ENCODE results near the gene SOX1. TPM values are rescaled to one million over a fixed set of nuclear protein-coding genes. Genes with fewer than 3 reads are reported as not detected.

SOX1 gene
- total RNA-seq, 1 donor, result not detected

DNA sequence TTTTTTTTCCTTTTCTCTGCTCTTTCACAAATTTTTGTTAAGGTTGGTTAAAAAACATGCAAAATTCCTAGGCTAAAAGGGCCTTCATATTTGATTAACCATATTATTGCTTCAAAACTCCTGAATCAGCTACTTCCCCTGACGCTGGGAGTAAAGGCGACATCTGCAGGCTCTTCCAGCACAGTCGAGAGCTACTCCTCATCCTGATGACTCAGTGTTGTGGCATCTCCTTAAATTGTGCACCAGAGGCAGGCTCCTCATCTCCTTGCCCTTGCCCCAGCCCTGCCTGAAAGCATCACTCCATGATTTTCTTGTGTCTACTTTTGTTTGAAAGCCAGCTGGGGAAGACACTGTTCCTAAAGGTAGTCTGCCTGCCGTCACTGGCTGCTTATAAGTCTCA lies 24.5 kb upstream of the SOX1 start:
- no peaks in the 10 kb centered on the region for H3K27me3 ChIP-seq (ENCODE audit: insufficient read depth, low read length)
- no peak overlapping the region for H3K4me2 ChIP-seq (ENCODE audit: insufficient read depth, low read length)
- no peak for DNase-seq (ENCODE audit: insufficient read length, low spot score, missing footprints)
- H4K20me1 ChIP-seq (ENCODE audit: insufficient read depth, low read length), result no peaks in the 10 kb centered on the region
- no peak overlapping the region for H3K27ac ChIP-seq (ENCODE audit: low read depth, low read length)
- peaks cover 2% of the 10 kb centered on the region for H3K9me3 ChIP-seq (ENCODE audit: low read depth, low read length)
- H3K36me3 ChIP-seq (ENCODE audit: insufficient read depth, low read length), result no peaks in the 10 kb centered on the region
- no peak for TF ChIP-seq CTCF (IDR thresholded peaks at IDR 0.05; ENCODE audit: extremely low read depth, low read depth, low read length)
- H3K4me3 ChIP-seq (ENCODE audit: insufficient read depth, low read length), result no peak overlapping the region
- H3K79me2 ChIP-seq (ENCODE audit: insufficient read depth, low read length), result no peaks in the 10 kb centered on the region
- H3K4me1 ChIP-seq (ENCODE audit: insufficient read depth, low read length), result no peaks in the 10 kb centered on the region
- no peak overlapping the region for H2AFZ ChIP-seq (ENCODE audit: low read length)

DNA sequence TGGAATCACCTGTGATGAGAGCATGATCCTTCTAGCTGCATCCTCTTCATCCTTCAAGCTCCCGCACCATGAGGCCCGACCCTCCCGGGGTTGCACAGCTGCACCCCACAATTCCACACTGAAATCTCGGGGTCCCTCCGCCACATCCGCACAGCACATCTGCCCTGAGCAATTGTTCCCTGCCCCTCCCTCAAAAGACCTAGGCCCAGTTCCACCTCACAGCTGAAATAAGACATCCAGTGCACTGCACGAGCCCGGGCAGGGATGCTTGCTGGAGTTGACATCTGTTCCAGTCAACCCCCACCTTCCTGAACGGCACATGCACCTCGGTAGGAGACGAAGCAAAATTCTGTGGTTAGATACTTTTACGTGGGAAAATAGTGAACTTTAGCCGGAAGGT lies 14.7 kb upstream of the SOX1 start:
- Histone ChIP-seq H3K9me3 (ENCODE audit: low read depth, low read length) (no peaks in the 10 kb centered on the region), H4K20me1 (ENCODE audit: insufficient read depth, low read length) (no peaks in the 10 kb centered on the region), H2AFZ (ENCODE audit: low read length) (no peak overlapping the region), H3K4me2 (ENCODE audit: insufficient read depth, low read length) (no peak overlapping the region), H3K79me2 (ENCODE audit: insufficient read depth, low read length) (no peaks in the 10 kb centered on the region), H3K27ac (ENCODE audit: low read depth, low read length) (no peak overlapping the region), H3K27me3 (ENCODE audit: insufficient read depth, low read length) (peaks cover 42% of the 10 kb centered on the region), H3K4me1 (ENCODE audit: insufficient read depth, low read length) (no peaks in the 10 kb centered on the region), H3K4me3 (ENCODE audit: insufficient read depth, low read length) (no peak overlapping the region), H3K36me3 (ENCODE audit: insufficient read depth, low read length) (no peaks in the 10 kb centered on the region)
- DNase-seq (ENCODE audit: insufficient read length, low spot score, missing footprints), result no peak
- TF ChIP-seq CTCF (IDR thresholded peaks at IDR 0.05; ENCODE audit: extremely low read depth, low read depth, low read length), result no peak

GRCh38 chr13:112053167-112053743 lies 13.7 kb upstream of the SOX1 start:
- H3K27me3 ChIP-seq (ENCODE audit: insufficient read depth, low read length), result peaks cover 48% of the 10 kb centered on the region
- no peak overlapping the region for H3K4me3 ChIP-seq (ENCODE audit: insufficient read depth, low read length)
- H3K9me3 ChIP-seq (ENCODE audit: low read depth, low read length), result no peaks in the 10 kb centered on the region
- H2AFZ ChIP-seq (ENCODE audit: low read length), result no peak overlapping the region
- DNase-seq (ENCODE audit: insufficient read length, low spot score, missing footprints), result peak; percentile 57
- no peak for TF ChIP-seq CTCF (IDR thresholded peaks at IDR 0.05; ENCODE audit: extremely low read depth, low read depth, low read length)
- no peaks in the 10 kb centered on the region for H3K36me3 ChIP-seq (ENCODE audit: insufficient read depth, low read length)
- H3K4me2 ChIP-seq (ENCODE audit: insufficient read depth, low read length), result no peak overlapping the region
- H3K79me2 ChIP-seq (ENCODE audit: insufficient read depth, low read length), result no peaks in the 10 kb centered on the region
- H4K20me1 ChIP-seq (ENCODE audit: insufficient read depth, low read length), result no peaks in the 10 kb centered on the region
- H3K4me1 ChIP-seq (ENCODE audit: insufficient read depth, low read length), result no peaks in the 10 kb centered on the region
- no peak overlapping the region for H3K27ac ChIP-seq (ENCODE audit: low read depth, low read length)

- H3K27ac ChIP-seq (ENCODE audit: low read depth, low read length), result no peak overlapping the region
- no peak overlapping the region for H3K4me3 ChIP-seq (ENCODE audit: insufficient read depth, low read length)
- H3K79me2 ChIP-seq (ENCODE audit: insufficient read depth, low read length), result no peaks in the 10 kb centered on the region
- peak; percentile 72 for DNase-seq (ENCODE audit: insufficient read length, low spot score, missing footprints)
- TF ChIP-seq CTCF (IDR thresholded peaks at IDR 0.05; ENCODE audit: extremely low read depth, low read depth, low read length), result no peak
- H4K20me1 ChIP-seq (ENCODE audit: insufficient read depth, low read length), result no peaks in the 10 kb centered on the region
- H3K27me3 ChIP-seq (ENCODE audit: insufficient read depth, low read length), result peaks cover 55% of the 10 kb centered on the region
- H3K36me3 ChIP-seq (ENCODE audit: insufficient read depth, low read length), result no peaks in the 10 kb centered on the region
- no peaks in the 10 kb centered on the region for H3K9me3 ChIP-seq (ENCODE audit: low read depth, low read length)
- no peak overlapping the region for H2AFZ ChIP-seq (ENCODE audit: low read length)
- H3K4me2 ChIP-seq (ENCODE audit: insufficient read depth, low read length), result no peak overlapping the region
- H3K4me1 ChIP-seq (ENCODE audit: insufficient read depth, low read length), result no peaks in the 10 kb centered on the region
Measured at GRCh38 chr13:112053744-112054615, 13.0 kb upstream of the SOX1 start.

Data from osteoblast (primary cell).